ENCODE measurements around the gene SH3TC1.
A peak's percentile ranks its signal among the peaks of the same experiment; 100 is the strongest.

The SH3TC1 gene

DNA sequence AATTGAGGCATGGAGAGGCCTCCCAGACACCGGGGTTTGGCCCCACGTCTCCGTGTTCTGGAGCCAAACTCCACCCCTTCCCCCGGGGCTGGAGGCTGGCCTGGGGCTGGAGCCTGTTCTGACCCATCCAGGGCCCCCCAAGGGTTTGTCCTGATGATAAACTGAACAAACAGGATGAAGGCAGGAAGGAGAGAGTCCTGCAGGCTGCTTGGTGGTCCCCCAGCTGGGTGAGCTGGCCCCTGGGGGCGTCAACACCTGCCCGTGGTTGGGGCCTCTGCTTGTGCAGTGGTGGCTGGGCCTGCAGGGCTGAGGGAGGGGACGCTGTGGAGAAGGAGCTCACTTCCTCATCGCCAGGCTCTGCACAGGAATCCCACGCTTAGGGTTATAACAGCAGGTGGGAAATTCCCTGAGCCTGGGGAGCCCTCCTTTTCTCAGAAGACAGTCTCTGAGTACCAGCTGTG, 2.3 kb downstream of the SH3TC1 start:
- DNase-seq = peak in 1 of 2 donors; percentile 20

DNA sequence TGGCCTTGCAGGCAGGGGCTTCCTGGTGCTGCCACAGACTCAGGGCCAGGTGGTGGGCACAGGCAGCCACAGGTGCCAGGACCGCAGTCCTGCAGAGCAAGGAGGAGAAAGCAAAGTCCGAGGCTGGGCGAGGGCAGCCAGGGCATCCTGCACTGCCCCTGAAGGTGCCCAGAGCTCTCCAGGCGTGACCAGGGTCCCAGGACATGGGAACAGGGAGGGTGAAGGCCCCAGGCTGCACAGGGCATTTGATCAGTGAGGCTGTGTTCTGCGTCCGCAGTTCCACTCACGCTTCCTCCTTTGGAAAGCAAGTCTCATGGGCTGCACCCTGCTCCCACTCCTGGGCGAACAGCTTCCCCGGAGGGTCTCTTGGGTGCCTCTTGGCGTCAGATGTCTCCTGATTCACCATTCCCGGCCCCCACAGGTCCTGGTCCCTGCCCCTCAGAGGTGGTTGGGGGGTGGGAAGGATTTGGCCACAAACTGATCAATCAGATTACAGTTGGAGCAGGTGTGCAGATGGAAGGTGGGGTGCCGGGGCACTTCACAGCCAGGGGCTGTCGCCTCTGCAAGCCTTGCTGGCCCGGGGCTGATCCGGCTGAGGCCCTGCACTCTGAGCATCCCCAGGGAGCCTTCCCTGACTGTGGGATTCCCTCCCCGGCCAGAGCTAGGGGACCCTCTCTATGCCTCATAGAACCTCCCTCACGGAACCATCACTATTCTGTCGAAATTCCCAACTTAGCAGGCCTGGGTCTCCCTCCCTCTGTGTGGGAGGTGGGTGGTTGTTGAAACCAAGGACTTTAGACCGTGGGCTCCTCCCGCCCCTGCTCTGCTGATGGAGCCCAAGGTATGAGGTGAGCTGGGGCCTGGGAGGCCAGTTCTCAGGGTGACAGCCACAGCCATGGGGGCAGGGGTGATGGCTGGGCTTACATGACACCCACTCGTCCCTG, 3.3 kb downstream of the SH3TC1 start:
- DNase-seq = no peak

DNA sequence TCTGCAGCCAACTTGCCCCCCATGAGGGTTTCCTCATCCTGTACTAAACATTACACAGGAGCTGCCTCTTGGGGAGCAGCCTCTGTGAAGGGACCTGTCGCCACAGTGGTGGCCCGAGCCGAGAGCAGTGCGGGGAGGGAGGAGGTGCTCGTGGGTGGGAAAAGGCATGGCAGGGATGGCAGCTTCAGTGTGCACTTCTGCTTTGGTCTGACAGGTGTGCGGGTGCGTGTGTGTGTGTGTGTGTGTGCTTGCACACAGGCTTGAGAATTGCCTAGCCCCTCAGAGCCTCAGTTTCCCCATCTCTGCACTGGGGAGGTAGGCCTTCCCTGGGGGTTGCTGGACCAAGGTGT, 3.9 kb downstream of the SH3TC1 start:
- no peak for DNase-seq

DNA sequence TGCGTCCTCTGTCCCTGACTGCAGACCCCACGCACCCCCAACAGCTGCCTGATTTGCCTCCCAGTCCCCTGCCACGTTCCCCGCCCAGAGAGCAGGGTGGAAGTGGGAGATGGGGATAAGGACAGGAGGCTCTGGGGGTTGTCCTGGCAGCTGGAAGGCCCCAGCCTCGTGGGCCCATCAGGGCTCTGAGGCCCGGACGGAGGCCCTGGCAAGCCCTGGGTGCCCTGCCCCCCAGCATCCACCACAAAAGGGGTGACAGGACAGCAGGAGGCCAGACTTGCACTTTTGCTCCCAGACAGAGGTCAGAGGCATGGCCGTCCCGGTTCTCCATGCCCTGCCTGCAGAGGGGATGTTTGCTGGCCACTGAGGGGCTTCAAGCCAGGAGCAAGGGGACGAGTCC, 4.7 kb downstream of the SH3TC1 start:
- no peak for DNase-seq

DNA sequence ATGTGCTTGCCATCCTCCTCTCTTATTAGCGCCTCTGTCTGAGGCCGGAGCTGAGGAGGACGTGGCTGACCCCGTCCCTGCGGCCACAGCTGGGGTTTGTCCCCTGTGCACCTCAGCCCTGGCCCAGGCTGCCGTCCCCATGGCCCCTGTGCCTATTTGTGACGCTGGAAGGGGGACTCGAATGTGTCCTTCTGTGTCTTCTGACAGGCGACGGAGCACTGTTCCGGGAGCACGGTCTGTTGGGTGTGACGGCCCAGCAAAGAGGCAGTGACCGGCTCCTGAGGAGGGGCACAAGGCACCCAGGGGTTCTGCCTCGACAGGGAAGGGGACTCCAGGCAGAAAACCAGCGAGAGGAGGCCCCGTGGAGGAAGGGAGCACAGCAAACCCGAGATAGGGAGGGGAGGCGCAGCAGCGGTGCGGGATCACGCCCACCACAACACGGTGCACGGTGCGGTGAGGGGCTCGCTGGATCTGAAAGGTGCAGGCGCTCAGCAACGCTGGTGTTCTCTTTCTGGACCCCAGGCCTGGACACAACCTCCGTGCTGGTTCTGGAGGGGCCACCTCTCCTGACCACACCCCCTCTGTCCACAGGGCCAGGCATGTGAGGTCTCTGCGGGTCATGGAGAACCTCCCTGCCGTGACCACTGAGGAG, 5.6 kb downstream of the SH3TC1 start:
- DNase-seq = no peak

DNA sequence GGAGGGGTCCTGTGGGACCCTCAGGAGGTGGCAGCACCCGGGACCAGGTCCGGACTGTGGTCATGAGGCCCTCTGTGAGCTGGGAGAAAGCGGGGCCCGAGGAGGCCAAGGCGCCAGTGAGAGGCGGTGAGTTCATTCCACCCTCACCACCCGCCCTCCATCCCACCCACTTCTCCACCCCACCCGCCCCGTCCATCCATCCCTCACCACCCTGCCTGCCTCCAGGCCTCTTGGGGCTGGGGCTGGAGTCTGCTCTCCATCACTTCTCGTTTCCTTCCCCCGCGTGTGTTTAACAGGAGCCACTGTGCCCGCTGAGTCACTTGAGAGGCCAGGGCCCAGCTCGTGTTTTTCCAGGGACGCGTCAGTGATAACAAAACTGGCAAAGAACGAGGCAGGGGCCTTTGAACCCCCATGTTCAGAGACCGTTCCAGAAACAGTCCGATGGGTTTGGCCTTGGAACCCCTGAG, 6.2 kb downstream of the SH3TC1 start:
- peak; percentile 16 to 72 for DNase-seq

DNA sequence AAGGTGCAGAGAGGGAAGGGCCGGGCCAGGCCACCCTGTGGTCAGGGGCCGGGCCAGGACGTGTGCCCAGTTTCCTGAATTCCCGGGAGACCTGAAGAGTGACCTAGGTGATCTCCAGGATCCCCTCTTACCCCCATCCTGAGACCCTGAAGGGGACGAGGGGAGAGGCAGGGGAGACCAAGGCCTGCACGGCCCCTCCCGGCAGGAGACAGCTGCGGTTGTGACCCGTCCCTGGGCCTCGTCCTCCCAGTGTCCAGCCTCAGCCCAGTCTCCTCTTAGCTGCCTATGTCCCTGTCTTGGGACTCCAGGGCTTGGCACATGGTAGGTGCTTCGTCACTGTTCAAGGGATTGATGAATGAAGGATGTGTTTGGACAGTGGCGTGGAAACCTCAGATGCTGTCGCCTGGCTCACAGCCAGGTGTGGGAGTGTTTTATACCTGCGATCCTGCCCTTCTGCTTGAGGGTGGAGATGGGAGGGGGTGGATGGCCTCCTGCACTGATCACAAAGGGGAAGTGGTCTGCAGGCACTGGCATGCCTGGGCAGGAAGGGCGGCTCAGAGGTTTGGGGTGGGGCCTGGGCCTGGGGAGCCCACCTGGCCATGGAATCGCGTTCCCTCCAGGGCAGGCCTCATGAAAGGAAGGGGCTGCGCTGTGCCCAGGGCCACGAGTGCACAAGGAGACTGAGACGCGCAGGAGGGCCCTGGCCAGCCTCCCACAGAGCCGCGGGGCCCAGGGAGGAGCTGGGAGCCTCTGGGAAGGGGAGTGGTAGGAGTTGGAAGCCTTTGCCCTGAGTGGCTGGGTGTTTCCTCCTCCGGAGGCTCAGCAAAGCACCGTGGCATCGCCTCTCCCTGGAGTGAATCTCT, 6.9 kb downstream of the SH3TC1 start:
- no peak for DNase-seq

DNA sequence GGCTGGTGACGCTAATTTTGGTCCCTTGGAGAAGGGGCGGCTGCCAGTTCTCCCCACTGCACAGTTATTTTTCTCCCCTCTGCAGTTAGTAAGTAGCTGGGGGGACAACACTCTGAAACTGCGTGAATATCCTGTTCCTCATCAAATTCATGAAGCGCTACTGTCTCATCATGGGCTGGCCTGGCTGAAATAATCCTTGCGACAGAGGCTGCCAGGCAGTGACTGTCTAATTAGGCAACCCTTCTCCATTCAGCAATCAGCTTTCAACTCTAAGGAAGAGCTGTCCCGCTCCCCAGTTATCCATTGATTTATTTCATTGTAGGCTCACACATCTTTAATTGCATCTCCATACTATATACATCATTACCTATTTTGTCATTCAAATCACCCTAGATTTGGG, 8.2 kb downstream of the SH3TC1 start:
- no peak for DNase-seq

DNA sequence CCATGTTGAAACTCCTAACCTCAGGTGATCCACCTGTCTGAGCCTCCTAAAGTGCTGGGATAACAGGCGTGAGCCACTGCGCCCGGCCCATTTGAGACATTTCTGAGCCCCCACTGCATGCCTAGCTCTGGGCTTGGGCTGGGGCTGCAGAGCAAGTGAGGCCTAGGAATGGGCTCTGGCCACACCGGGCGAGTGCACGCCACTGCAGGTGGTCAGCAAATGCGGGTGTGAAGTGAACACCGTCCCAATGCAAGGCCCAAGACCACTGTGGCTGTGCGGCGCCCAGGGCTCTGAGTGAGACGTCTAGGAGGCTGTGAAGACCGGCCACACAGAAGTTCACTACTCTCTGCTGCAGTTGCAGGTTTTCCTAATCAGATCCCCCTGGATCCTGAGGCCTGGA, 9.5 kb downstream of the SH3TC1 start:
- no peak for DNase-seq

DNA sequence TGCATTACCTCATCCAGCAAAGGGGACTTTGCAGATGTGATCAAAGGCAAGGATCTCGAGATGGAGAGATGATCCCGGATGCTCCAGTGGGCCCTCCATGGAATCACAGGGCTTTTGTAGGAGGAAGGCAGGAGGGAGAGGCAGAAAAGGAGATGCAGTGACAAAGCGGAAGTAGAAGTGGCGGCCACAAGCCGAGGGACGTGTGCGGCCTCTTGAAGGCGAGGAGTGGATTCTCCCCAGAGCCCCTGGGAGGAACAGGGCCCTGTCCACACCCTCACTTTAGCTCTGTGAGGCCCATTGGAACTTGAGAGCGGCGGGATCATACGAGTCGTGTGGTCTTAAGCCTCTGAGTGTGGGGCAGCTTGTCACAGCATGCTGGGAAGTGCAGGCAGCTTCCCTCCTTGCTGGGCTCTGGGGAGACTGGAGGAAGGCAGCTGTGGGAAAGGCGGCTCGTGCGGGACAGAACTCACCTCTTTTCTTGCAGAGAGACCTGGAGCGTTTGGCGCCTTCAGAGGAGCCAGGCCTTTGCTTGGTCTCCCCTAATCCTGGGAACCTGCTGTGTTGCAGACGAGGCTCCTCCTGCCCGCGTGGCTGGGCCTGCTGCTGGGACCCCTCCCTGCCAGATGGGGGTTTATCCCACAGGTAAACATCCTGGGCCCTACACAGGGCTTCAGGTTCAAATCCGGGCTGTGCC, 10.2 kb downstream of the SH3TC1 start:
- DNase-seq = no peak

DNA sequence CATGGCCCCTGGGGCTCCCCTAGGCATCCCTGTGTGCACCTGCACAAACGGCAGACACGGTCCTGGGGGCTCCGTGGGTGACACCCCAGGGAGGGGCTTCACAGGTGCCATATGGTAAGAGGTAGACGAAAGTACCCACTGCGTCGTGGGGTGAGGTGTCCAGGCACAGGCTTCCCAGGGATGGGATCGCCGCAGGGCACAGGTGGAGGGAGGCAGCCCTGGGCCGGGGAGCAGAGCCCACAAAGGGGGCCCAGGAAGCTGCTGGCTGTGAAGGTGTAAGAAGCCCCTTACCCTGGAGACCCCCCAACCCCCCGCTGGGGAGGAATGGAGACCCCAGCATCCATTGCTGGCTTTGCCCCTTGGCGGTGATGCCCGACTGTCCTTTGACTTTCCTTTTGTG, 10.9 kb downstream of the SH3TC1 start:
- no peak for DNase-seq

DNA sequence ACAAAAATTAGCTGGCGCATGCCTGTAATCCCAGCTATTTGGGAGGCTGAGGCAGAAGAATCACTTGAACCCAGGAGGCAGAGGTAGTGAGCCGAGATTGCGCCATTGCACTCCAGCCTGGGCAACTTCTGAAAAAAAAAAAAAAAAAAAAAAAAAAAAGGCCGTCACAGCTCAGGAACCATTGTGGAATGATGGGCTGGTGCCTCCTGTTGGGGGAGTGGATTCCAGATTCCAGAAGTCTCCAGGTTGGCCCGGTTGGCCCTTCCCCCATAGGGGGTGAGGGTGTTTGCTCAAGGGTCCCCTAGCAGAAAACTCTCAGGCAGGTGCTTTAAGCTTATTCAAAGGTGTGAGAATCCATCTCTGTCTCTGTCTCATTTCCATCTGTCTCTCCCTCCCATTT, 11.5 kb downstream of the SH3TC1 start:
- DNase-seq = no peak

DNA sequence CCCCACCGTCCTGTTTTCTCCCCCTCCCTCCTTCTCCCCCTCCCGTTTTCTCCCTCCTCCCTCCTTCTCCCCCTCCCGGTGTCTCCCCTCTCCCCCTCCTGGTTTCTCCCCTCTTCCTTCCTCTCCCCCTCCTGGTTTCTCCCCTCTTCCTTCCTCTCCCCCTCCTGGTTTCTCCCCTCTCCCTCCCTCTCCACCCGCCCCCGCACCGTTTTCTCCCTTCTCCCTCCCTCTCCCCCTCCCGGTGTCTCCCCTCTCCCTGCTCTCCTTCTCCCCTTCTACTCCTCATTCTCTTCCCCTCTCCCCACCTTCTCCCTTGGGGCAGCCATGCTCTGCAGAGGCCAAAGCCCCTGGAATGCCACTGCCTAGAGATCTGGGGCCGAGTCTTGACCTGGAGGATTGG, 12.2 kb downstream of the SH3TC1 start:
- no peak for DNase-seq

DNA sequence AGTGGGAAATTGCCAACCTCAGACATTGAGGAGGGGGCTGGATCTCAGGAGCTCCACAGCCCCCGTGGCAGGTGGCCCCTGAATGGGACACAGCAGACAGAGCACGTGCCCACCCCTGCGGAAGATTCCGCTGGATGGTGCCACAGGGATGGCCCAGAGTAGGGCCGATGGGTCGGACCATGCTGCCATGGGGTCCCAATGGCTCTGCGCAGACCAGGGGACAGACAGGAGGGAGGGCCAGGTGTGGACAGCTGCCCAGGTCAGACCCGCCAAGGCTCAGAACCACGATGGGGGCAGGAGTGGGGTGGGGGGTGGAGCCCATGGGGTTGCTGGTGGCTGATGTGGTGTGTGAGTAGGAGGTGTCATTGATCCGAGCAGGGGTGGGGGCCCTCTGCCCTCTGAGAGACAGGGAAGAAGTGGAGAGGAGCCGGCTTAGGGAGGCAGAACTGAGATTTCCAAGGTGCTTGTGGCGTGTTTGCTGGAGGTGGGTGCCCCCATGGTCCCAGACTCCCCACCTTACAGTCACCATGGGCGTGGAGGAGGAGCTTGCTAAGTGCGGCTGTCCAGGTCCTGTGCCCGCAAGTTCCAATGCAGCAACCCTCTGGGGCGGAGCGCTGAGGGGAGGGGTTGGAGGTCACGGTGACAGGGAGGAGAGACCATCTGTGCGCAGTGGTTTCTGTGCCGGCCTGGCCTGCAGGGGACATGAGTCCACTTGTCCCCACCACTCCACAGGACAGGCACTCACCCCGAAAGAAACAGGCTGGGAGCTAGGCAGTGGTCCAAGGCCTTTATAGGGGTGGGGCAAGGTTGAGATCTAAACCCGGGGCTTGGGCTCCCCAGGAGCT, 12.9 kb downstream of the SH3TC1 start:
- no peak for DNase-seq

DNA sequence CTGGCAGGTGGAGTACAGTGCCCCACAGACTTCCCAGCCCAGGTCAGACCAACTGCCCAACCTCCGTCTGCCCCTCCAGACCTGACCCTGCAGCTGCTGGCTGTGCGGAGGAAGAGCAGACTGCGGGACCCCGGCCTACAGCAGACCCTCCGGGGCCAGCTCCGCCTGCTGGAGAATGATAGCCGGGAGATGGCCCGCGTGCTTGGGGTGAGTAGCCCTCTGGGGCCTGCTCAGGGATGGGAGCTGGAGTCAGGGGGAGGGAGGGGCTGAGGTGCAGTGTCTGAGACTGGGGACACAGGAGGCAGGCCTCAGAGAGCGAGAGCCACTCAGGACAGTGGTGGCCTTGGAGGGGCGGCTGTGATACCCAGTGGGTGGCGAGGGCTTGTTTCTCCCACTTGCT, 13.5 kb downstream of the SH3TC1 start:
- DNase-seq = no peak

DNA sequence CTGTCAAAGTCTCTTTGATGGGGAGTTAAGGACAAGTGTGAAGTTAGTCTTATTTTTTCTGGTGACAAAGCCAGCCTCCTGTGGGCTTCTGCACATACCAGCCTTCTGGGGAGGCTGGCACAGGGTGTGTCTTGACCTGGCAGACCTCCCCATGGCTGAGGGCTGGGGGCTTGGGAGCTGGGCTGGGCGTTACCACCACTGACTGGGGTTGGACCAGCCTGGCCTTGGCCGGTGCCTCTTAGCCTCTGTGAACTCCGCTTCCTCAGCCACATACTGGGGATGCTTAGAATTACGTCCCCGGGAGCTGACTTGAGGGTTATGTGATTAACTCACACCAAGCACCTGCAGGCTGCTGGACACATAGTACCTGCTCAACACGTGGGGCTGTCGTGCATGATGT, 14.0 kb downstream of the SH3TC1 start:
- DNase-seq = no peak

DNA sequence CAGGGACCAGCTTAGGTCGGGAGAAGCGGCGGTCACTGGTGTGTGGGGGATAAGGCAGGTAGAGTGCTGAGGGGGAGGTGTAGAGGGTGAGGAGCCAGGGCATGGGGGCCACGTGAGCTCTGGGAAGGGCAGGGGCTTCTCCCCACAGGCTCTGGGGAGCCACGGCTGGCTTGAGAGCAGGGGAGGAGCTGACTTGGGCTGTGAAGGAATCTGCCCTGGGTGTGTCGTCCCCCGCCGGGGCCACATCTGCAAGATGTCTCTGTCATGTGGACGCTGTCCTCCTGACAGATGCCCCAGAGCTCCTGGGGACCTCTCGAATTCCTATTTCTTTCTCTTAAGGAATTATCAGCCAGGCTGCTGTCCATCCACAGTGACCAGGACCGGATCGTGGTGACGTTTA, 15.0 kb downstream of the SH3TC1 start:
- no peak for DNase-seq

DNA sequence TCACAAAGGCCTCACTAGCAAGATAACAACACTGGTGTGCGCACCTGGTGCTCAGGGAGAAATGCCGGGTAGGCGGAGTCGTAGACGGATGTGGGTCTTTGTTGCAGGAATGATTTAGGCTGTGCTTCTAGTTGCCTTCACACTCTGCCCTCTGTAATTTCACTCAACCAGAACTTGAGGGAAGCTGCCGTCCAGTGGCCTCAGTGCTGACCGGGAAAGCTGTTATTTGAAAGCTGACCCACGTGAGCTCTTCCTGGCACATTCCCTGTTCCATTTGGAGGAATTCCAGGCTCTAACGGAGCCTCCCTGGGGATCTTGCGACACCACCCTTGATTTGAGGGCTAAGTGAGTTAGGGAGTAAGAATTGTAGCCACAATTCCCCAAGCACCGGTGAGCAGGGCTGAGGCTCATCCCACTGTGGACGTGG, 15.9 kb downstream of the SH3TC1 start:
- DNase-seq = no peak

DNA sequence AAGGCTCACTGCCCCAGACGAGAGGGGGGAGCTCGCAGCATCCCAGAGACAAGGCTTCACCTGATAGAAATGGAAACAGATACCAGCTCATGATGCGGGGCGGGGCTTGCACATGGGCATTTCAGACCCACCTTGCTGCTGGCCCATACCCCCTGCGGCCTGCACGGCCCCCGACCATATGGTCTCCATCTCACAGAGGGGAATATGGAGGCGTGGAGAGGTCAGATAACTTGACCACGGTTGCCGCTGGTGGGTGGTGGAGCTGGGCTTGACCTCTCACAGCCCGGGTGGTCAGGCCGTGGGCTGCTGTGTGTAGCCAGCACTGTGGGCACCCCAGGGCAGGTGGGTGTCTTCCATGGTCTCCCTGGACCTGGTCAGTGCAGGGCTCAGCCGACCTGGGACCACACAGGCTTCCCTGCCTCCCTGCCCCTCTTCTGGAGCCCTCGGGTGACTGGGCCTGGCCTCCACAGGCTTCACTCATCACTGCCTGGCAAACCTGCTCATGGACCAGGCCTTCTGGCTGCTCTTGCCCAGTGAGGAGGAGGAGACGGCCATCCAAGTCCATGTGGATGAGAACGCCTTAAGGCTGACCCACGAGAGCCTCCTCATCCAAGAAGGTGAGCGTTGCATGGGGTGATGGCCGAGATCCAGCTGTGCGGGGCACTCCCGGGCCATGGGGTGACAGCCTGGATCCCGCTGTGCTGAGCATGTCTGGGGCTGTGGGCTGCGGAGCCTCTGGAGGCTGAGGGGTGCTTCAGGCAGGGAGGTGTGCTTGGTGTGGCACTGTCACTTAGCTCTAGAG, 16.8 kb downstream of the SH3TC1 start:
- DNase-seq = no peak

DNA sequence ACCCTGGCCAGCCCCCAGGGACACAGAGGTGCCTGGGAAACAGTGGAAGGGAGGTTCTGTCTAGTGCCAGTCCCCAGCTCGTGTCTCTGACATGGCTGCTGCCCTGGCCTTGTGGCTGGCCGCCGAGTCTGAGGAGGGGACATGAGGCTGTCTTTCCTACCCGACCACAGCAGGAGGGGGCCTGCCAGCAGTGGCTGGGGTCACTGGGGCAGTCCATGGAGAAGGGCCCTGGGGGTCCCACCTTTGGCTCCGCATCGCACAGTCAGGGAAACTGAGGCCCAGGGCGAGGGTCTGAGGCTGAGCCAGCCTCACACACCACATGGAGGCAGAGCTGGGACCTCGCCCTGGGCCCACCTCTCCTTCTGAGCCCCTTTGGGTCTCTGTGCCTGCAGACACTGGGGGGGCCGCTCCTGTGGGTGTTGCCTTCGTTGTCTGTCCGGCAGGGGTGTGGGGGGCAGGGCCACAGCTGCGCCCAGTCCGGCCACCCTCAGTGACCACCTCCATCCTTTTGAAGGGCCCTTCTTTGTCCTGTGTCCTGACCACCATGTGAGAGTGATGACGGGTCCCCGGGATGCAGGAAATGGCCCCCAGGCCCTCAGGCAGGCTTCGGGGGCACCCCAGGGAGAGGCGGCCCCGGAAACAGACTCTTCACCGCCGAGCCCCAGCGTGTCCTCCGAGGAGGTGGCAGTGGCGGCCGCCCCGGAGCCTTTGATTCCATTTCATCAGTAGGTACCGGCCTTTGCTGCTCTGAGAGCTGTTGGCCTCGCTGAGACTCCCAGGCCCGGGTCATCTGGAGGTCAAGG, 17.6 kb downstream of the SH3TC1 start:
- DNase-seq = no peak

All from bone marrow (tissue), 2 donors.